RWPE2 (cell line): Measurements from ENCODE around the gene FAM13C.

Source experiments
- ATAC-seq: fragments of 200-7000 bp; cut with Tn5 transposase; 3 replicates; pipeline ENCODE4 v1.9.1; 2021; ENCODE audit warnings: low read depth
- DNase-seq: peaks from one replicate; pipeline ENCODE4 v3.0.0-alpha.2; 2020; ENCODE audit warnings: low spot score
- H3K27ac ChIP-seq: fragments of 450-650 bp; 2 replicates; pipeline ENCODE4 v1.5.1; 2017; ENCODE audit warnings: mild to moderate bottlenecking; ENCODE audit not compliant: poor library complexity, severe bottlenecking
- H3K27me3 ChIP-seq: fragments of 250-450 bp; sonication (Bioruptor Pico); 2 replicates; pipeline ENCODE4 v1.5.1; 2021; ENCODE audit warnings: mild to moderate bottlenecking, moderate library complexity; ENCODE audit not compliant: insufficient read depth, poor library complexity, severe bottlenecking
- H3K36me3 ChIP-seq: fragments of 250-450 bp; sonication (Bioruptor Pico); 2 replicates; pipeline ENCODE4 v1.5.1; 2020; ENCODE audit warnings: low read depth, mild to moderate bottlenecking, moderate library complexity
- H3K4me1 ChIP-seq: fragments of 250-450 bp; sonication (Bioruptor Pico); 2 replicates; pipeline ENCODE4 v1.5.1; 2021; ENCODE audit warnings: mild to moderate bottlenecking, moderate library complexity; ENCODE audit not compliant: insufficient read depth, poor library complexity, severe bottlenecking
- H3K4me3 ChIP-seq: fragments of 250-450 bp; sonication (Bioruptor Pico); 2 replicates; pipeline ENCODE4 v1.5.1; 2021; ENCODE audit warnings: mild to moderate bottlenecking, moderate library complexity; ENCODE audit not compliant: severe bottlenecking
- H3K9me3 ChIP-seq: fragments of 250-450 bp; sonication (Bioruptor Pico); 2 replicates; pipeline ENCODE4 v1.5.1; 2021; ENCODE audit warnings: mild to moderate bottlenecking, moderate library complexity; ENCODE audit not compliant: severe bottlenecking
- CTCF ChIP-seq: fragments of 450-650 bp; IDR thresholded peaks from one replicate; pipeline ENCODE4 v1.5.1; 2017; ENCODE audit warnings: mild to moderate bottlenecking, moderate library complexity; ENCODE audit not compliant: poor library complexity, severe bottlenecking

Gene FAM13C

GRCh38 chr10:59269651-59270050 is 92.7 kb downstream of the FAM13C start:
- no peak for TF ChIP-seq CTCF
- peaks cover 3% of the 10 kb centered on the region for H3K27me3 ChIP-seq
- DNase-seq: no peak

GRCh38 chr10:59268460-59268859 is 93.9 kb downstream of the FAM13C start:
- Histone ChIP-seq H3K27ac (no peak overlapping the region), H3K9me3 (no peaks in the 10 kb centered on the region), H3K36me3 (no peaks in the 10 kb centered on the region), H3K27me3 (peaks cover 3% of the 10 kb centered on the region), H3K4me3 (no peak overlapping the region), H3K4me1 (no peaks in the 10 kb centered on the region)
- no peak for DNase-seq
- TF ChIP-seq CTCF: no peak
- no peak for ATAC-seq

More at GRCh38 chr10:59269651-59270050, 92.7 kb downstream of the FAM13C start:
- Histone ChIP-seq H3K27ac (no peak overlapping the region), H3K4me1 (no peaks in the 10 kb centered on the region), H3K36me3 (no peaks in the 10 kb centered on the region), H3K9me3 (no peaks in the 10 kb centered on the region), H3K4me3 (no peak overlapping the region)
- no peak for ATAC-seq

- Histone ChIP-seq H3K27me3 (no peaks in the 10 kb centered on the region), H3K36me3 (no peaks in the 10 kb centered on the region), H3K4me3 (no peak overlapping the region), H3K4me1 (no peaks in the 10 kb centered on the region), H3K27ac (no peak overlapping the region), H3K9me3 (no peaks in the 10 kb centered on the region)
- no peak for DNase-seq
- TF ChIP-seq CTCF: no peak
- ATAC-seq: no peak
Observed at GRCh38 chr10:59266321-59266720, 96.0 kb downstream of the FAM13C start.

GRCh38 chr10:59265141-59265540 is 97.2 kb downstream of the FAM13C start:
- H3K27ac ChIP-seq: no peak overlapping the region
- no peaks in the 10 kb centered on the region for H3K9me3 ChIP-seq
- H3K4me1 ChIP-seq: no peaks in the 10 kb centered on the region
- H3K36me3 ChIP-seq: no peaks in the 10 kb centered on the region
- ATAC-seq (no peak), DNase-seq (no peak)
- TF ChIP-seq CTCF: no peak
- no peaks in the 10 kb centered on the region for H3K27me3 ChIP-seq
- H3K4me3 ChIP-seq: no peak overlapping the region

GRCh38 chr10:59258890-59259289 is 103.5 kb downstream of the FAM13C start:
- Histone ChIP-seq H3K27me3 (no peaks in the 10 kb centered on the region), H3K9me3 (no peaks in the 10 kb centered on the region), H3K4me1 (no peaks in the 10 kb centered on the region), H3K36me3 (no peaks in the 10 kb centered on the region), H3K27ac (no peak overlapping the region), H3K4me3 (no peak overlapping the region)
- DNase-seq (no peak), ATAC-seq (no peak)
- no peak for TF ChIP-seq CTCF
